Measurements from ENCODE around the gene CSPG4. TPM values are rescaled to one million over a fixed set of nuclear protein-coding genes. Genes with fewer than 3 reads are reported as not detected.

CSPG4 gene
- total RNA-seq, 2 experiments from 2014 or later = not detected

DNA sequence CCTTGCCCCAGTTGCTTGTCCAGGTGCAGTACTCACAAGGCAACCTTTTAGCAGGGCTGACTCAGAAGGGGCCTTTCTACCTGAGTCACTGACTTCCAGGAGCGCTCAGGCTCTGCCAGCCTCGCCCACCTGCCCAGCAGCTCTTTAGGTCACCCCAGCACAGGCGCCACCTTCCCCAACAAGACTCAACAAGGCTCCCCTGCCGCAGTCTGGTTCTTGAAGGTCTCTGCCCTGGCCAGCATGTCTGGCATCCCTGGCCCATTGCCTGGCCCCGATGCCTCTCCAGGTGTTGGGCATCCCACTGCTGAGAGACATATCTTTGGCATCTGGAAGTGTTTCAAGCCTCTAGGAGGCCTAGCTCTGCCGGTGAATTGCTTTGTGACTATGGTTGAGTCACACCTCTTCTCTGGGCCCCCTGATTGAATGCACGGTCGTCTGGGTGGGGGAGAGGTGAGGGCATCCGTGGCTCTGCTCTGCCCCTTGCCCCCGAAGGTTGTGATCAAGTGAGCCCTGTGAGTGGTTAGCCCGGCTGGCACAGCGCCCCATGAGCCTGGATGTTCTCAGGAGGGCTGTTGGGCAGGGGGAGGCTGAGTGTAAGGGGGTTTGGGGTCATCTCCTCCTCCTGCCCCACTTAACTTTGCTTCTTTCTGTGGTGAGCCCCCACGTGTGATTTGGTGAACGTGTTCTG is 43.3 kb downstream of the CSPG4 start:
- Mint-ChIP-seq H3K4me3 (no peak overlapping the region), H3K27me3 (no peaks in the 10 kb centered on the region), H3K27ac (no peak overlapping the region), H3K36me3 (no peaks in the 10 kb centered on the region), H3K4me1 (no peaks in the 10 kb centered on the region), H3K9me3 (no peaks in the 10 kb centered on the region)
- DNase-seq = no peak

DNA sequence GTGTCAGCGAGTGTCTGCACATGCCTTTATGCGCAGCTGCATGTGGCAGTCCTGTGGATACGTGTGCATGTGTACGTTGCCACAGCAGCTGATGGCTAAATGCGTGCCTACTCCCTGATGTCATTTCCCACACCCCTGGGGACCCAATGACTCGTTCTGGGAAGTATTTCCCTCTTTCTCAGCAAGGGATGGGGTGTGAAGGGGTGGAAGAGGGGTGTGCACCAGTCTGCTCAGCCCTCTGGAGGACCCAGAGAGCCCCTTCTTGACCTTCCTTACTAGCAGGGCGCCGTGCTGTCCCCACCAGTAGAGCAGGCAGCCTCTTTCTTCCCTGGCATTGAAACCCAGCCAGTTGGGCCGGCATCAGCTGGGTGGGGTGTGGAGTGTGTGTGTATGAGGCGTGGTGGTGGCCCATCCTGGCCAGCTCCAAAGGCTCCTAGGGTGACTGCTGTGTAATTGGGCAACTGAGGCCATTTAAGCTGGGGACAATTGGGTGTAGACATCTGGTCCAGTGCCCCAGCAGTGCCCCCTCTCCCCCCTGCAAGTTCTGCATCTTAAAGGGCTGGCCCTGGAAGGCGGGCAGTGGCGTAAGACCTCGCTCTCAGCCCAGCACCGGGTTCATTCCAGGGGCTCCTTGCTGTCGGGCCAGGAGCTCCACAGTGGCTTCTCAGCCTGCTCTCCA is 45.7 kb downstream of the CSPG4 start:
- H3K27me3 Mint-ChIP-seq = no peaks in the 10 kb centered on the region
- no peaks in the 10 kb centered on the region for H3K4me1 Mint-ChIP-seq
- no peak overlapping the region for H3K27ac Mint-ChIP-seq
- no peak for DNase-seq
- no peaks in the 10 kb centered on the region for H3K9me3 Mint-ChIP-seq
- no peaks in the 10 kb centered on the region for H3K36me3 Mint-ChIP-seq
- H3K4me3 Mint-ChIP-seq = no peak overlapping the region

DNA sequence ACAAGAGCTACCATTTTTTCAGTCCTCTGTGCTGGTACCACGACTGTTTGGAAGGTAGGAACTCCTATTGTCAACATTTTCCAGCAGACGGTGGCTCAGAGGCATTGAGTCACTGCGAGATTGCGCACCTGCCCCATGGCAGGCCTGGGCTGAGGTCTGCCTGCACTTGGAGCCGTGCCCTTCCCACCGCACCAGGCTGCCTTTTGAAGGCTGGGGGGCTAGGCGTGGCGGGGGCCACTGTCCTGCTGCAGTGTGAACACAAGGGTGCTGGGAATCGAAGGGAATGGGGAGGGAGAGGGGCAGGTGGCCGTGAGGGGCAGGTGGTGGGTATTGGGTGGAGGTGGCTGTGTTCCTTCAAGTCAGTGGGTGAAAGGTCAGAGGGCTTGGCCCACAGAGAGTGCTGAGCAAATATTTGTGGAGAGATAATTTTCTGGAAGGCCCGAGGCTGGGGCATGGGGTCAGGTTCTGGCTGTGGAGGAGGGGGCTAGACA is 48.7 kb downstream of the CSPG4 start:
- Mint-ChIP-seq H3K27me3 (no peaks in the 10 kb centered on the region), H3K36me3 (no peaks in the 10 kb centered on the region), H3K9me3 (no peaks in the 10 kb centered on the region), H3K27ac (no peak overlapping the region), H3K4me3 (no peak overlapping the region), H3K4me1 (no peaks in the 10 kb centered on the region)
- DNase-seq = no peak

DNA sequence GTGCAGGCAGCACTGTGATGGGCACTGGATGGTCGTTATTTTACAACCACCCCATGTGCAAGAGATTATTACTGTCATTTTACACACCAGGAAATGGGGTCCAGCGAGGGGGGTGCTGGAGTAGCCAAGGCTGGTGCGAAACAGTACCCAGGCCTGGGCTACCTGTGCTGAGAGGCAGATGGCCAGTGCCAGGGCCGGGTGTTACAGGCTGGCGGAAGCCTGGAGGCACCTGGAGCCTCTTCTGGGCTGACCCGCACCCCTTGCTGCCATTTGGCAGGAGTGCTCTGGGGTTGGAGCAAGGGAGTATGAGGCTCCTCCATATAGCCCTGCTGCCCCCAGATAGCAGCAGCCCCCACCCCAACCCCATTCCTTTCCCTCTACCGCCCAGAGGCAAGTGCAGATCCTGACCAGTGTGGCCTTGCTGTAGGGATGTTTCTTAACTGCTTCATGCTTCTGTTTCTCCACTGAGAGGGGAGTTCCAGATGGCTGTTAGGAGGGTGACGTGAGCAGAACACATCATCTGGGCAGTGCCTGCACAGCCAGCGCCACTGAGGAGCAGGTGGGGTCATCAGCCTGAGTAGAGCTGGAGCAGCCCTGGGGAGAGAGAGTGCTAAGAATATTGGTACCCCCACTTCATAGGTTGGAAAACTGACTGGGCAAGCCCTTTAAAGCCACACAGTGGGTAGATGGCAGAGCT is 49.7 kb downstream of the CSPG4 start:
- Mint-ChIP-seq H3K4me1 (no peaks in the 10 kb centered on the region), H3K4me3 (no peak overlapping the region), H3K9me3 (no peaks in the 10 kb centered on the region), H3K27me3 (no peaks in the 10 kb centered on the region), H3K27ac (no peak overlapping the region), H3K36me3 (no peaks in the 10 kb centered on the region)
- no peak for DNase-seq

DNA sequence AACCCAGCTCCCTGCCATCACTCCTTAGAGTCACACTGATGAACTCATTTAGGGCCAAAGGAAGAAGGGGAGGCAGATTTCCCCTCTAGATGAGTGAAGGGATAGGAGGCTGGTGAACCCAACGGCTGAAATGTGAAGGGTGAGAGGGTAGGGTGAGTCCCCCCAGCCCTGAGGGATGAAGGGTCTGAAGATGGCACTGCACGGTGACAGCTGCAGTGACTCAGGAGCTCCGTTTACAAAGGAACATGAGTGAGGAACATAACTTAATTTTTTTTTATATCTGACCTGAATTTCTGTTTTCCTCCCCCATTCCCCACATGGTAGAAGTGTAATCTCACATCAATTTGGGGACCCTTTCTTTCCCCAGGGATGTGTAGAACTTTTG is 50.9 kb downstream of the CSPG4 start:
- H3K4me1 Mint-ChIP-seq = no peaks in the 10 kb centered on the region
- no peak for DNase-seq
- H3K4me3 Mint-ChIP-seq = no peak overlapping the region
- no peaks in the 10 kb centered on the region for H3K9me3 Mint-ChIP-seq
- no peaks in the 10 kb centered on the region for H3K36me3 Mint-ChIP-seq
- H3K27ac Mint-ChIP-seq = no peak overlapping the region
- H3K27me3 Mint-ChIP-seq = no peaks in the 10 kb centered on the region

DNA sequence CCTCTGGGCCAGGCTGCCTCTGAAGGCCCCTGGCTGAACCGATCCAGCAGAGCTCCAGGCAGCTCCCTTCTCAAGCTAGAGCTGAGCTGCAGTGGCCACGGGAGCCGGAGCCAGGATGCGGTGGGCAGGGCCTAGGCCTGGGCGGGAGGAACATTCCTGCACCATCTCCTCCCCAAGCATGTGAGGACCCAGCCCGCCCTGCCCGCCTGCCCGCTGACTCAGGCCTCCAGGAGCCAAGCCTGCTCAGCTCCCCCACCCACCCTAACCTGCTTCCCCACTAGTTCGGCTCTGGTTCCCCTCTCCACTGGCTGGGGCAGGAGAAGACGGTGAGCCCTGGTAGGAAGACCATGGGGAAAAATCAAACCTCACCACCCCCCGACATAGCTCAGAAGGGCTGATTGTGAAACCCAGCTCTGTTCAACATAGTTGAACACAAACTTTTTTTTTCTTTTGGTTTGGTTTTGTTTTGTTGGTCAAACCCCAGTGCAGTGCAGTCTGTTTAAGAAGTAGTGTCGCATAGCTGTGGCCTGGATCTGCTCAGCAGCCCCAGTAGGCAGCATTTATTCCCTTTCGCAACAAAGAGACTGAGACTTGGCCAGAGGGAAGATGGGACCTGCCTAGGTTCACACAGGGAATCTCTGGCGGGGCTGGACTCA is 51.4 kb downstream of the CSPG4 start:
- no peak for DNase-seq
- no peaks in the 10 kb centered on the region for H3K4me1 Mint-ChIP-seq
- H3K27me3 Mint-ChIP-seq = no peaks in the 10 kb centered on the region
- no peaks in the 10 kb centered on the region for H3K36me3 Mint-ChIP-seq
- H3K27ac Mint-ChIP-seq = no peak overlapping the region
- no peaks in the 10 kb centered on the region for H3K9me3 Mint-ChIP-seq
- H3K4me3 Mint-ChIP-seq = no peak overlapping the region

DNA sequence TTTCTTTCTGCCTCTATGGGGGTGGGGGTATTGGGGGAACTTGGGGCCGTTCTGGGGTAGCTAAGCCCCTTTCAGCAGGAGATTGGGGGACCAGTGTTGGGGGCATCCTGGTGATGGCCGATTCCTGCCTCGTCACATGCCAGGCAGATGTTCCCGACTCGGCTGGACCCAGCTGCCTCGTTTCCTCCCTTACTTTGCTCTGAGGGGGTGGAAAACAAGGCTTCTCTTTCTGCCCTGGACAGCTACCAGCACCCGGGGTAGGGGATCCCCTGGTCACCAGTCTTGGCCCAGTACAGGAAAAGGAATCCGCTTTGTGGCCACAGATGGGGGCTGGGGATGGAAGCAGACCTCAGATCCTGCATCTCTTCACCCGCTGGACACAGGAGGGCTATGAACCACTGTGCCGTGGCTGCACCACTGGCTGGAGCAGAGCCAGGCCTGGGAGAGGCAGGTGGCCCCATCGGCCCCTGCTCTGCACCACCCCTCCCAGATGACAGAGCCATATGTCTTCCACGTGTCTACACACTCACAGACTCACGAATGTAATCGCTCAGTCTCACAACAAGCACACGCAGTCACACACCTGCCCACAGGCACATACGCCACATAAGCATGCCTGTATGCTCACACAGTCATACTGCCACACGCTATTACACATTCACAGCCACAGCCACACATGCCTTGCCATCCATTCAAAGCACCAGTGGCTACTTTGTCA is 52.6 kb downstream of the CSPG4 start:
- no peaks in the 10 kb centered on the region for H3K4me1 Mint-ChIP-seq
- DNase-seq = no peak
- H3K4me3 Mint-ChIP-seq = no peak overlapping the region
- H3K36me3 Mint-ChIP-seq = no peaks in the 10 kb centered on the region
- no peaks in the 10 kb centered on the region for H3K27me3 Mint-ChIP-seq
- H3K9me3 Mint-ChIP-seq = no peaks in the 10 kb centered on the region
- H3K27ac Mint-ChIP-seq = no peak overlapping the region

DNA sequence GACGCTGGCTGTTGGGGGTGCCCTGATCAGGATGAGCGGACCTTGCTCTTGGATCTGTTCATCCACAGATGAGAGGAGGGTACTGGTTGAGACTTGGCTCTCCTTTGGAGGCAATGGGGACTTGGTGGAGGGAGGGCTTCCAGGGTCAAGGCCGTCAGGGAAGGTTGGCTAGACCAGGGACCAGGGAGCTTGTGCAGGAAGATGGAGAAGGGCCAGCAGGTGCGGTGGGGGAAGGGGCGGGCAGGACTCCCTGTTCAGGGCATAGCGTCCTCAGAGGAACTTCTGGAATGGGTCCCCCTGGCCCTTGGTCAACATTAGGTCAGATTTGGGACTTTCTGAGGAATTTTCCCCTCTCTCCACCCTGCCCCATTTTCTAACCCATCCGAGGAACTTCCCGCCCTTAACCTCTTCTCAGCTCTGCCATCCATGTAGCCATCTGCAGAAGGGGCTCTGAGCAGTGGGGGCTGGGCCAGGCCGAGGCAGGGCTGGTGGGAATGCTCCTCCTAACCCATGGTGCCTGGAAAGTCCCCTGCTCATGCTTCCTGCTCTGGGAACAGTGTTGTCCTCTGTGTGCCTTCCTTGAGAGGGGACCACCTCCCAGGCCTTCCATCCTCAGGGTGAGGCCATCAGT is 53.4 kb downstream of the CSPG4 start:
- Mint-ChIP-seq H3K27ac (no peak overlapping the region), H3K4me1 (no peaks in the 10 kb centered on the region), H3K4me3 (no peak overlapping the region), H3K27me3 (no peaks in the 10 kb centered on the region), H3K36me3 (no peaks in the 10 kb centered on the region), H3K9me3 (no peaks in the 10 kb centered on the region)
- DNase-seq = no peak

DNA sequence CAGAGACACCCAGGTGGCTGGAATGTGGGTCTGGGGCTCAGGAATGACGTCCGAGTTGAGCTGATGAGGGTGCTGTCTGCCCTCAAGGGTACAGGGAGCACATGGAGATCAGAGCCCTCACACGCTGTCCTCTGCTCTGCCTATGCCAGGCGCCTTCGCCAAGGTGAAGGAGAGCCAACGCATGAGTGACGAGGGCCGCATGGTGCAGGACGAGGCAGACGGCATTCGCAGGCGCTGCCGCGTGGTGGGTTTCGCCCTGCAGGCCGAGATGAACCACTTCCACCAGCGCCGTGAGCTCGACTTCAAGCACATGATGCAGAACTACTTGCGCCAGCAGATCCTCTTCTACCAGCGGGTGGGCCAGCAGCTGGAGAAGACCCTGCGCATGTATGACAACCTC is 55.8 kb downstream of the CSPG4 start:
- H3K36me3 Mint-ChIP-seq = no peaks in the 10 kb centered on the region
- no peak overlapping the region for H3K27ac Mint-ChIP-seq
- no peak overlapping the region for H3K4me3 Mint-ChIP-seq
- H3K9me3 Mint-ChIP-seq = no peaks in the 10 kb centered on the region
- peaks cover 4% of the 10 kb centered on the region for H3K4me1 Mint-ChIP-seq
- DNase-seq = no peak
- H3K27me3 Mint-ChIP-seq = no peaks in the 10 kb centered on the region

DNA sequence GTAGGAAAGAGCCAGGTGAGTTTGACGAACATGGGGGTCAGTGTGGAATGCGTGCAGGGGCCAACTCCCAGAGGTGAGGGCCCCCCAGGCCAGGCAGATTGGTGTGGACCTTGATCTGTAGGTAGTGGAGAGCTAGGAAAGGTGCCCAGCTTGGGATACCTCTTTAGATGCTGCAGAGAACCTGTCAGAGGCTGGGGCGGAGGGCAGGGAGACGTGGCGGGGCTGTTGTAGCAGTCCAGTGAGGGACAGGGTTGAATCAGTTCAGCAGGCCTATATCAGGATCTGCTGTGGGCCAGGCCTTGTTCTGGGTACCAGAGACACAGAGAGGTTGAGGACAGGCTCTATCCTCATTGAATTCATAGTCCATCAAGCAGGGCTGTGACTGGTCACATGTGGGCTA is 56.3 kb downstream of the CSPG4 start:
- H3K4me1 Mint-ChIP-seq = peaks cover 7% of the 10 kb centered on the region
- H3K27ac Mint-ChIP-seq = no peak overlapping the region
- H3K36me3 Mint-ChIP-seq = no peaks in the 10 kb centered on the region
- H3K9me3 Mint-ChIP-seq = no peaks in the 10 kb centered on the region
- no peak for DNase-seq
- no peak overlapping the region for H3K4me3 Mint-ChIP-seq
- H3K27me3 Mint-ChIP-seq = no peaks in the 10 kb centered on the region

DNA sequence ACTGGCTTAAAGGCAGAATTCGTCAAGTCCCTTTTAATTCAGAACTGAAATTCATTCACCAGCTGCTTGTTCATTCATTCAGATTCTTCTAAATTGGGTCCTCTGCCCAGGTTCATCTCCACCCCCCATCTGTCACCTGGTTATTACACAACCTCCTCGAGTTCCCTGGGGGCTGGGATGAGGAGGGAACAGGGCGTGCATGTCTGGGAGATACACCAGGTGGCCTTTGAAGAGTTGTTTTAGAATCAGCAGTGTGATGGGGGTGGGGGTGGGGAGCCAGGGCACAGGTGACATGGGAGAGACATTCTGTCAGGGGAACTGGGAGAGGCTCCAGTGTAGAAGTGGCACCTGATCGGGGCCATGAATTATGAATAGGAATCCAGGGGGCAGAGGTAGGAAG is 56.7 kb downstream of the CSPG4 start:
- DNase-seq = no peak
- no peak overlapping the region for H3K4me3 Mint-ChIP-seq
- H3K36me3 Mint-ChIP-seq = no peaks in the 10 kb centered on the region
- no peaks in the 10 kb centered on the region for H3K9me3 Mint-ChIP-seq
- H3K27ac Mint-ChIP-seq = no peak overlapping the region
- peaks cover 11% of the 10 kb centered on the region for H3K4me1 Mint-ChIP-seq
- no peaks in the 10 kb centered on the region for H3K27me3 Mint-ChIP-seq

DNA sequence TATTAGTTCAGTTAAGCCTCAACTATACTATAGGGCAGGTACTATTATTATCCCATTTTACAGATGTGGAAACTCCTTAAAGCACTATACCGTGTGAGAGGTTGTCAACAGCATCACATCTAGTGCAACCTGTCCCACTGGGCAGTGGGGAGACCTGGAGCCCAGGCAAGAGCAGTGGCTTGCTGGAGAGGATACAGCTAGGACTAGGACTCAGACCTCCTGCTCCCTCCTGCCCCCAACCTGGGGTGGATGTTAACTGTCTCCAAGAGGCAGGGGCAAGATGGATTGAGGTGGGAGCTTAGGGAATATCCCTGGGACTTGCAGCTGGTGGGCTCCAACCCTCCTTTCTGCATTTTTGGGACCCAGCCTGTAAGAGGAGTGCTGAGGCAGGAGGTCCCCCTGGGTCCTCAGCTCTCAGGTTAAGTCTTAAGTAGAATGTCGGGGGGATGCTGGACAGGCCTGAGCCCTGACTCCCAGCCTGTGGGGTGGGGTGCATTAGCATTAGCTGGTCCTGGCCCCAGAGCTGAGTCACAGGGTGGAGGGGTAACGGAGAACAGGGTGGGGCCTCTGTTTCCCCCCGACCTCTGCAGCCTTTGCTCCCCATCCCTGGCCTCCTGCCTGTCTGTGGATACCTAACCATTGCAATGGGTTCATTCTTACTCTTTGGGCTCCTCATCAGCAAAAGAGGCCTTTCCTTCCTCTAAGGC is 58.3 kb downstream of the CSPG4 start:
- H3K4me1 Mint-ChIP-seq = peaks cover 17% of the 10 kb centered on the region
- H3K27ac Mint-ChIP-seq = no peak overlapping the region
- H3K9me3 Mint-ChIP-seq = no peaks in the 10 kb centered on the region
- no peaks in the 10 kb centered on the region for H3K27me3 Mint-ChIP-seq
- no peak overlapping the region for H3K4me3 Mint-ChIP-seq
- H3K36me3 Mint-ChIP-seq = no peaks in the 10 kb centered on the region
- DNase-seq = no peak

DNA sequence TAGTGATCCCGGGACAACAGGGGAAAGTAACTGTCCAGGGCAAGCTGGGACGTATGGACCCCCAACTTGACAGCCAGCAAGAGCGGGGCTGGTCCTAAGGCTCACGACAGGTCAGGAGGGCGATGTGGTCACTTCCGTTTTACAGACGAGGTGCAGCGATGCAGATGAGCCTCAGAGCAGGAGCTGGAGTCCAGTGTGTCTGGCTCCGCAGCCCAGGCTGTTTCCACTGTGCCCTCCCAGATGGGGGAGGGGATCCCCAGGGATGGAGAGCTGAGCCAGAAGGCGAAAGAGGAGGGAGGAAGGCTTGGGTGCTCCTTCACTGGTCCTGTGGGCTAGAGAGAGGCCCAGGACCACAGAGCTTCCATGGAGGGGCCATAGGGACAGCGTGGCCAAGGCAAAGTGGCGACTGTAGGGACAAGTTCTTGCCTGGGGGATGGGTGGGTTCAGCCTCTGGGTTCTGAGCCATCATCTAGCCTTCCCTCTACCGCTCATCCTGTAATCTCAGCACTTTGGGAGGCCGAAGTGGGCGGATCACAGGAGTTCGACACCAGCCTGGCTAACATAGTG is 59.2 kb downstream of the CSPG4 start:
- H3K27me3 Mint-ChIP-seq = no peaks in the 10 kb centered on the region
- no peaks in the 10 kb centered on the region for H3K9me3 Mint-ChIP-seq
- no peak overlapping the region for H3K4me3 Mint-ChIP-seq
- DNase-seq = no peak
- H3K36me3 Mint-ChIP-seq = no peaks in the 10 kb centered on the region
- H3K4me1 Mint-ChIP-seq = peaks cover 18% of the 10 kb centered on the region
- no peak overlapping the region for H3K27ac Mint-ChIP-seq
